Left kidney (tissue), 2 donors: ENCODE results near the gene DVL1. TPM values are rescaled to one million over a fixed set of nuclear protein-coding genes. Genes with fewer than 3 reads are reported as not detected.
"Not testable (repeated sequence)": the region's sequence is repeated elsewhere in the genome, so short reads cannot be mapped to it uniquely, and the experiment has no call there.

ENCODE experiments used
- DNase-seq: peaks from one replicate; pipeline ENCODE4 v3.0.0-alpha.2; 2013
- polyA plus RNA-seq: library from polyadenylated mRNA; unstranded; fragments of 120-200 nt; gene quantifications from one replicate; pipeline ENCODE4 v1.2.1, GENCODE V29; 2013; ENCODE audit not compliant: insufficient read length

Gene DVL1
- polyA plus RNA-seq, 1 donor: 22.0 TPM

DNA sequence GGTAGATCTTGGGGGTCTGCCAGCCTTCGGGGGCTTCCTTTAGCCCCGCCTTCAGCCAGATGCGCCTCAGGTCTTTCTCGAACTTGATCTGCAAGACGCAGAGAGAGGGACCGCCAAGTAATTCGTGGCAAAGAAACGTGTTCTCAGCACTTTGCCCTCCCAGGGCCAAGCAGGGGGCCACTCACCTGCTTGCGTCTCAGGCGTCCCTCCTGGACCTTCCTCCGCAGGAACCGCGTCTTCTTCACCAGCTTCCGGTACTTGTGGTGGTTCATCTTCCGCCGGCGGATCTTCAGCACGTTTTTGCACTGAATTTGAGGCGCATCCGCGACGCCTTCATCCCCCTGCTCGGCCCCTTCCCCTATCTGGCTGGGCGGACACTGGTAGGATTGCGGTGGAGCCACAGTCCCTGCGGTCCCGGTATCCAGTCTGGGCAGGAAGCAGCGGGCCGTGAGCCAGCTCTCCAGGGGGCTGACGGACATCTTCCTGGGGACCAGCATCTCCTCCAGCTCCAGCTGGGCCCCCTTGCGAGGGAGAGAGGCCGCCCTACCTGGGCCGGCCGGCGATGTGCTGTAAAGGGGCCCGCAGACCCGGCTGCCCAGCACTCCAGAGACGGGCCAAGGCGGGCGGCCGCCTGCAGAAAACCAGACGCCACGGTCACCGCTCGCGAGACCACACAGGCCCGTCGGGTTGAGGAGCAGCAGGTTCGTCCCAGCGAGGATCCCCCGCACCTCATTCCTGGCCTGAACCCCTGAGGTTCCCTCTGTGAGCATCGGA is 24.8 kb upstream of the DVL1 start:
- DNase-seq: no peak

DNA sequence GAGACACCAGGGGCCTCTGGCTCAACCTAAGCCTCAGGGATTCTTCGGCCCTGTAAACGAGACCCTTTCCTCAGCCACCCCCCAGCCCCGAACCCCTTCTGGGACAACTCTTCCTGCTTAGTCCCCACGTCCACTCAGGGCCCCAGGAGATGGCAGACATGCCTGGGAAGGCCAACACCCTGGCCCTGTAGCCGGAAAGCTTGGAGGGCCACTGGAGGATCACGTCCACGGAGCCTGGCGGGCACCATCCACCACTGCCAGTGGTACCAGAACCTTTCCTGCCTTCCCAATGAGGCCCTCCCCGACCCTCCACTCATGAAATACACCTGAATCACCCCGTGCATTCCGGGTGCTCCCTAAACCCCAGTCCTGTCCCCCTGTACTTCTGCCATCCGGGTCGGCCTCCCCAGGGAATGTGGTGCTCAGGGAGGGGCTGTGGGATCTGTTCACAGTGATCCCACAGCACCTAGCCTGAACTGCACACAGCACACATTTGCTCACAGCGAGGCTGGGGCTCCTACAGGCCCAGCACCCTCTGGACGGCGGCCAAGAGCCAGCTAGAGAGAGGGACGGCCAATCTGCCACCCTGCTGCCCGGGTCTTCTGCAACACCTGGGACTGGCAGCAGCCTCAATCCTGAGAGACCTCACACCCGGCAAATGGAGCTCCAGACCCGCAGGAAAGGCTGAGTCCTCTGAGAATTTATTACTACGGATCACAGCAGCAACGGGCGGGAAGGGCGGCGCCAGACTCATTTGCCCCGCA is 24.0 kb upstream of the DVL1 start:
- DNase-seq: no peak

DNA sequence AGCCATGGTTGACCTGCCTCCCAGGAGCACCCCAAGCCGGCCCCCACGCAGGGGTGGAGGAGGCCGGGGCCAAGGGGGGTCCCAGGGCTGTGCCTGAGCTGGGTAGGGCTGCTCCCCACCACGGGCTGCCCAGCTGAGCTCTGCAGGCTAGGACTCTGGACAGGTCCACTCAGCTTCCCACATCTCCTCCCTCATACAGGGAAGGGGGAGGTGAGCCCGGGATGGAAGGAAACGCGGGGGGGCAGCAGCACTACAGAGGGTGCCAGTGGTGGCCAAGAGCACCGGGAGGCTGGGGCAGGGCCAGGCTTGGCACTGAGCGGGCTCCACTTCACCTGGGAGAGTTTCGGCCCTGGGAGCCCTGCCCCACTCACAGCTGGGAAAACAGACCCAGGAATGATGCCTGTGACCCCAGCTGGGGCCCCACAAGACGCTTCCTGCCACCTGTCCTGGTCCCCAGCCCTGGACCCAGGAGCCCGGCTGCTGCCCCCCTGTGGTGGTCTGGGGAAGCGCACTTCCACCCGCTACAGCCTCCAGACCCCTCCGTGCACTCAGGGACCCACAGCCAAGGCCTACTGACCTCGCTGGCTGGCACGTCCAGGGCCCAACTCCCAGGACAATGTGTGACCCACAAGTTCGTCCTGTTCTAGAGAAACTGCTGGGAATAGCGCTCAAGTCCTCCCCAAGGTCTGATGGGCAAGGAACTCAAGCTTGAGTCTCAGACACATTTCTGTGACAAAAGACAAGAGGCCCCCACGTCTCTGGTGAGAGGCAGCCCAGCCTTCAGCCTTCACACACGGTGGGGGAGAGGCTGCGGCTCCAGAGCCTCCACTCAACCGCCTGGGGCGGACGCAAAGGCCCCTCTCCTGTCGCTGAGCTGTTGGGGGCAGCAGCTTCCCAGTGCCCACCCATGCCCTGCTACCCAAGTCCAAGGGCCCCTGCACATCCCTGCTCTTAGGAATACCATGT is 22.8 kb upstream of the DVL1 start:
- no peak for DNase-seq

DNA sequence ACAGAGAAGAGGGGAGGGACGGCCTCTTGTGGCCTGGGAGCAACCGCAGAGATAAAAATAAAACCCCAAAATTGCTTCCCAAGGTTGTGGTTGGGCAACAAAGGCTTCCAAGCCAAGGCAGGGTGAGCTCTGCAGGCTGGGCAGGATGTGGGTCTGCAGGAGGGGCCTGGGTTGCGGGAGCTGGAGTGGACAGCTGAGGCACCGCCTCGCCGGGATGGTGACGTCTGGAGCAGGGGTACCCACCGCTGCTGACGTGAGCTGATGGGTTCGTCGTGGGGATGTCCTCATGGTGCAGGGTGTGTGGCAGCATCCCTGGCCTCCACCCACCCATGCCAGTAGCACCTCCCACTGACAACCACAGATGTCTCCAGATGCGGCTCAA is 22.1 kb upstream of the DVL1 start:
- DNase-seq: no peak

DNA sequence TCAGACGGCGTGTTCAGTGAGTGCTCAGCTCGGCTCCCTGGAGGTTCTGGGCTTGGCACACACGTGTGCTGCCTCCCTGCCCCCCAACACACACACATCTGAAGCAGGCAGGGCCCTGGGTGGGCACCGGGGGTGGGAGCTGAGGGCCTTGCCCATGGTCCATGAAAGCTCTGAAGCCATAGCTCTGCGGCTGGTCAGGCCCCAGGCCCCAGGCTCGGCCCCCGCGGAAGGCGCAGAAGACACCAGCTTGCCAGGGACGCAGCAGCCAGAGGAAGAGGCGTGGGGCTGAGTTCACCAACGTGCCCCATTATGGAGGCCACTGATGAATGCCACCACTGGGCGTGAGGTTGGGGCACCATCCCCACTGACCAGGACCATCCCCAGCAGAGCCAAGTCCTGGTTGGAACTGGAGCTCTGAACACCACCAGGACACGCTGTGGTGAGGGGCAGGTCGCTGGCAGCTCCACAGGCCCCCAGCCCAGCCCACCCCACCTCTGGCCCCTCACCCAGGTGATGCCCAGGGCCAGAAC is 21.6 kb upstream of the DVL1 start:
- no peak for DNase-seq

DNA sequence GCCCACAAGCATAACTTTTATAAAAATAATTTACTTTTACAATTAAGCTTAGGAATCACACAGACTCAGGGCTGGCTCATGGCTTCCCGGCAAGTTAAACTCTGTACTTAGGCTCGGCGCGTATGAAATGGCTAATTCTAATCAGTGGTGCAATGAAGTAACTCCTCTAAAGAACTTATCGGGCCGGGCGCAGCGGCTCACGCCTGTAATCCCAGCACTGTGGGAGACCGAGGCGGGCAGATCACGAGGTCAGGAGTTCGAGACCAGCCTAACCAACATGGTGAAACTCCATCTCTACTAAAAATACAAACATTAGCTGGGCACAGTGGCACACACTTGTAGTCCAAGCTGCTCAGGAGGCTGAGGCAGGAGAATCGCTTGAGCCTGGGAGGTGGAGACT is 20.9 kb upstream of the DVL1 start:
- not testable (repeated sequence) for DNase-seq

DNA sequence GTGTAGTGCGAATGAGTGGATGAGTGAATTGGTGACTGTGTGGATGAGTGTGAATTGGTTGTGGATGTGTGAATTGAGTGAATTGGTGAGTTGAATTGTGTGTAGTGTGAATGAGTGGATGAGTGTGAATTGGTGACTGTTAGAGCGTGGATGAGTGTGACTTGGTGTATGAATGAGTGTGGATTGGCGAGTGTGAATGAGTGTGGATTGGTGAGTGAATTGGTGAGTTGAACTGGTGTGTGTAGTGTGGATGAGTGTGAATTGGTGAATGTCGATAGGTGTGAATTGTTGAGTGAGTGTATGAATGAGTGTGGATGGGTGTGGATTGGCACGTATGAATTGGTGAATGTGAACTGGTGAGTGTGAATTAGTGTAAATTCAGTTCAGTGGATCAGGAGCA is 18.1 kb upstream of the DVL1 start:
- no peak for DNase-seq

DNA sequence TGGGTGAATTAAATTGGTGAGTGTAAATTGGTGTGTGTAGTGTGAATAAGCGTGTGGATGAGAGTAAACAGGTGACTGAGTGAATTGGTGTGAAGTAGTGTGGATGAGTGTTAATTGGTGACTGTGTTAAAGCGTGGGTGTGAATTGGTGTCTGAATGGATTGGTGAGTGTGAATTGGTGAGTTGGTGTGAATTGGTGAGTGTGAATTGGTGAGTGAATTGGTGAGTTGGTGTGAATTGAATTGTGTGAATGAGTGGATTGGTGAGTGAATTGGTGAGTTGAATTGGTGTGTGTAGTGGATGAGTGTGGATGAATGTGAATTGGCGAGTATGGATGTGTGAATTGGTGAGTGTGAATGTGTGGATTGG is 17.5 kb upstream of the DVL1 start:
- no peak for DNase-seq

DNA sequence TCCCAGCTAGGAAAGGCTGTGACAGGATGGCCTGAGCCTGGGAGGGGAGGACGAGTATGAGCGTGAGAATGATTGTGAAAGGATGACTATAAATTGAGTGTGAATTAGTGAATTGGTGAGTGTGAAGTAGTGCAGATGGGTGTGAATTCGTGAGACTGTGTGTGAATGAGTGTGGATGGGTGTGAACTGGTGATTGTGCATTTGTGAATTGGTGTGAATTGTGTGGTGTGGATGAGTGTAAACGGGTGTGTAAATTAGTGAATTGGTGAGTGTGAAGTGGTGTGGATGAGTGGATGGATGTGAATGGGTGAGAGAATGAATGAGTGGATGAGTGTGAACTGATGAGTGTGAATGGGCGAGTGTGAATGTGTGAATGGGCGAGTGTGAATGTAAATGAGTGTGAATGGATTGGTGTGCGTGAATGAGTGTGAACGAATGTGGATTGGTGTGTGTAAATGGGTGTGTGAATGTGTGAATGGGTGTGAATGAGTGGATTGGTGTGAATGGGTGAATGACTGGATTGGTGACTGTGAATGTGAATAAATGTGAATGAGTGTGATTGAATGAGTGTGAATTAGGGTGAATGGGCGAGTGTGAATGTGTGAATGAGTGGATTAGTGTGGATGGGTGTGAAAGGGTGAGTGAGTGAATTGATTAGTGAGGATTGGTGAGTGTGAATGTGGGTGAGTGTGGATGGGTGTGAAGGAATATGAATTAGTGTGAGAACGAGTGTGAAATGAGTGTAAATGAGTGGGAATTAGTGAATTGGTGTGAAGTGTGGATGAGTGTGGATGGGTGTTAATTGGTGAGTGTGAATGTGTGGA is 16.9 kb upstream of the DVL1 start:
- no peak for DNase-seq

DNA sequence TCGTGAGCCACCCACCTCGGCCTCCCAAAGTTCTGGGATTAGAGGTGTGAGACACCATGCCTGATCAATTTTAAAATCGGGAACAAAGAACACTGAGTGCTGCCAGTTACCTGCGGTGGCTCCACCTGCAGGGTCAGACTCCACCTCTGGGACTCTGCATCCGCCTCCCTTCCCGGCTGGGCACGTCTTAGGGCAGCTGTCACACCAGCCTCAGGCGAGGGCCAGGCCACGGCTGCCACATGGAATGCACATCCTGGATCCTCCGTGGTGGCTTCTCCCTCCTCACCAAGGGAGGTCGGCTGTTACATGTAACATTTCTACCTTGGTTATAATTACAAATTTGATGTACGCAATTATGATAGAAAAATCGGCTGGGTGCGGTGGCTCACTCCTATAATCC is 15.0 kb upstream of the DVL1 start:
- no peak for DNase-seq

DNA sequence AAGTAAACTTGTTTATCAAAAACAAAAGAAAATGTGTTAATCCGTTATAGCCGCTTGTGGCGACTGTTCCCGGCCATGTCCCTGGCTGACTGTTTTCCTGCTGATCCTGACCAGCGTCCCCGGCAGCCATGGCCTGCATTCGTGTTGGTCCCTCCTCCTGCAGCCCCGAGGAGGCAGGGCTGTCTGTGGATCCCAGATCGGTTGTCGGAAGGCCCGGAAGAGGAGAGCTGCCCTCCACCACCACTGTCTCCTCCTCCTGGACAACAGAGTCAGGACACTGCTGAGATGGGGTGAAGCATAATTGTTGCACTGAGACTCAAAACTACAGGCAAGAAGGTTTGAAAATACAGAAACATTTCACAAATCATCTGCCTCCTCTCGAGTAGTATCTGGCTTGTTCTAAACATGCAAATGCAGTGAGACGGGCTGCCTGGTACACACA is 12.8 kb upstream of the DVL1 start:
- DNase-seq: no peak

DNA sequence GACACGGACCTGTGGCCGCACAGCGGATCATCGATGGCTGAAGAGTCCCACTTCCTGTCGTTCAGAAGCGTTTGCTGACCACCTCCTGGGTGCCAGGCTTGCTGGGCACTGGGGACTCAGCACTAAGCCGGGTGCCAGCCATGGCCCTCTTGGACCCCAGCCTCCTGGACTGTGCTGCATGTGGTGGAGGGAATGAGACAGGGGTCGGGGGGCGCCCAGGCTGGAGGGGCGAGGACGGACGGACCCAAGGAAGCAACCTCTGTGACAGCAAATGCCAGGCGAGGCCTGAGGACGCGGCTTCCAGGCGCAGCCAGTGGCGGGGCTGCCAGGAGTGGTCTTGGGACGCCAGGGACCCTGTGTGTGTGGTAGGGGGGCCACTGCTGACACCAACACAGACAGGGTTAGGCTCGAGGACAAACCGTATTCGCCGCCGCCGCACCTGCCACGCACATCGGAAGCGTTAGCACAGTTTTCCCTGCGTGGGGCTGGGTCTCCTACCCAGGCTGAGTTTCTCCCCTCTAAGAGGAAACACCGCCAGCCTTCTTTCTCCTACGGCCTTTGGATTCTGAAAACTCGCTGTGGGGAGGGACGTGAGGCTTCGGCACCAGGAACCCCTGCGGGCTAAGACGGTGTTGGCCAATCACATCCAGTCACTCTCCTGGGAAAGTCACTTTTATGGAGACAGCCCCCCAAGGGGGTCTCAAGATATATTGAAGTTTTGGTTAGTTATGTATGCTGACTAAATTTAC is 12.2 kb upstream of the DVL1 start:
- DNase-seq: no peak

DNA sequence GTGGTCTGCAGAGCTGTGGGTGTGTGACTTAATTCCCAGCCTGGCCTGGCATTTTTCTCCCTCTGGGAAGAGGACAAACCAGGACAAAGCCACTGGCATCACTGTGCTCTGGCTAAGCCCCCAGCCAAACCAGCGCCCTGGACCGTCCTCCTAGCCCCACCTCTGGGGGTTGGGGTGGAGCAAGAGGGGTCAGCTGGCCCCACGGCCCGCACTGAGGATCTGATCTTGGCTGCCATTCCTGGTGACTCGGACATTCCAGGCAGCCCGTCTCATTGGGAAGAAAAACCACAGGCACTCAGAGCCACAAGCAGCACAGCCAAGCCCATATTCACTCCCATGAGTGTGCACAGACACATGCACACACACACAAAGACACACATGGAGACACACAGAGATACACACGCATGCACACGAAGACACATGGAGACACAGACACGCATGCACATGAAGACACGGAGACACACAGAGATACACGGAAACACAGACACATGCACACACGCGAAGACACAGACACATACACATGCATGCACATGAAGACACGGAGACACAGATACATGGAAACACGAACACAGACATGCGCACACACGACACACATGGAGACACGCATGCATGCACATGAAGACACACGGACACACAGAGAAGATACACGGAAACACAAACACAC is 11.4 kb upstream of the DVL1 start:
- DNase-seq: no peak

DNA sequence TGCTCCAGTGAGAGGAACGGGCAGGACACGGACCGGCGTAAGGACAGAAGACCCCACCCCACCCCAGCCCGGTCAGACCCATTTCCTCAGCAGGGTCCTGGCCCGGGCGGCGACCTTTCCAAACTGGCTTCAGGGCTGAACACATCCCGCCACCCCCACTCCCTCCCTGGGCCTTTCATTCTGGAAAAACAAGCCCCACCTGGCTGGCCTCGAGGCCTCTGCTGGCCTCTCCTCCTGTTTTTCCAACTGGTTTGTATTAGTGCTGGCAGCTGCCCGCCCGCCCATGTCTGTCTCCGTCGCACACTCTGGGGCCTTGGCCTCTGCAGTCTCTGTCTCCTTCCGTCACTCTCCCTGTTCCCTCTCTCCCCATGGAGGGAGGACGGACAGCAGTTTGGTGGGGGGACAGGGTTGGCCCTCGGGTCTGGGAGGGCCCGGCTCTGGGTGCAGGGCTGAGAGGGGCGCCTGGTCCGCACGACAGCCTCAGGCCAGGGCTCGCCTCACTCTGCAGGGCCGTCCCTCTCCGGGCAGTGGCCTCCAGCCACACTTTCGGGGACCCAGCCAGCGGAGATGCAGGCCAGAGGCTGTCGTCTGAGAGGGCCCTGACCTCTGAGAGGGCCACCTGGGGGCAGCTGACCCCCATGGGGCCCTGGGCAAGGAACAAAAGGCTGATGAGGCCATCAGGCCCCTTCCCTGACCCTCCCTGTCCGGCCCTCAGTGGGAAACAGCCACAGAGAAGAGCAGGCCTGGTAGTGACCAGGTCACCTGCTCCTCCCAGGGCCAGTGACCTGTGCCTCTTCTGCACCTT is 10.6 kb upstream of the DVL1 start:
- no peak for DNase-seq

DNA sequence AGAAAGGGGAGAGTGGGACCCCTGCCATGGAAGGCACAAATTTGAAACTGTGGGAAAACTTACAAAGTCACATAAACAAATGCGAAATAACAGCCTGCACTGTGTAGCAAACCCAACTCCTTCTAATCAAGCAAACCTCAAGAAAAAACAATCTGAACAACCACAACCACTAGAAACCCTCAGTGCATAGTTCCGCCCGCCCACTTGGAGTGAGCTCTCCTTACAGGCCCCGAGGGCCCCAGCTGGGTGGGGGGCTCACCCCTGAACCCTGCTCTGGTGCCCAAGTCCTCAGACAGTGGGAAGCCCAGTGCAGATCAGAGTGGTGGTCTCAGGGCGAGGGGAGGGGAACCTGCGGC is 10.1 kb upstream of the DVL1 start:
- DNase-seq: no peak

DNA sequence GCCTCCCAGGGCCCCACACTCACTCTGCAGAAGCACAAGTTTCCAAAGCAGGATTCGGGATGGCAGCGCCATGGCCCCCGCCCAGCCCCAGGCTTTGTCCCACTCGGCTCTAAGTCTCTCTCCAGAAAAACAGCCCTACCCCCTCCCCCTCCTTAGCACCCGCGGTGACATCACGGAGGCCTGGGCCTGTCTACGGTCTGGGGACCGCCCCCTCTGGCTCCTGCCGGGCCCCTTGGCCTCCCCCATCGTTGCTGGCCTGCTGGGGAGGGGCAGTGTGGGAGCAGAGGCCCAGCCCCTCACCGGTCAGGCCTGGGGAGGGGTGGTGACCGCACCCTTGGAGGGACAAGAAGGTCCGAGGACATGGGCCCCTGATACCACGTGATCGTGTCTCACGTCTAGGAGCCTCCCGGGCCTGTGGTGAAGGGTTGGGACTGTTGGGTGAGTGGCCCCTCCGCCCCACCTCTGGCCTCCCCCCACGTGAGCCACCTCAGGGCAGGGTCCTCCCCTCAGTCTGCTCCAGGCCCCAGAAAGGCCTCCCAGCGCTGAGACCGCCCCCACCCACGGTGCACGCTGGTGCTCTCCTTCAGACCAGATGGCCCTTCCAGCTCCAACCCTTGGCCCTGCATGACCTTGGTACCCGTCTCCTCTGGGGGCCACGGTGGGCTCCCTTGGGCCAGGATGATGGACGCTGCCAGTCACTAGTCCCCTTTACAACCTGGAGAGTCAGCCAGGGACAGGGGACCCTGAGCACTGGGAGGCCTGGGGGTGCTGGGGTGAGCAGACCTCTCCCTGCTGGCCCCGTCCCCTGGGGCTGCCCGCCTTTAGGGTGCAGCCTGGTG is 9.4 kb upstream of the DVL1 start, which contains the start of gene MXRA8:
Gene MXRA8 (minus strand): TSS at position 123 of the 839 bp plus-strand sequence. CDS start 51 bp downstream, at position 72.
- DNase-seq: peak; percentile 69

DNA sequence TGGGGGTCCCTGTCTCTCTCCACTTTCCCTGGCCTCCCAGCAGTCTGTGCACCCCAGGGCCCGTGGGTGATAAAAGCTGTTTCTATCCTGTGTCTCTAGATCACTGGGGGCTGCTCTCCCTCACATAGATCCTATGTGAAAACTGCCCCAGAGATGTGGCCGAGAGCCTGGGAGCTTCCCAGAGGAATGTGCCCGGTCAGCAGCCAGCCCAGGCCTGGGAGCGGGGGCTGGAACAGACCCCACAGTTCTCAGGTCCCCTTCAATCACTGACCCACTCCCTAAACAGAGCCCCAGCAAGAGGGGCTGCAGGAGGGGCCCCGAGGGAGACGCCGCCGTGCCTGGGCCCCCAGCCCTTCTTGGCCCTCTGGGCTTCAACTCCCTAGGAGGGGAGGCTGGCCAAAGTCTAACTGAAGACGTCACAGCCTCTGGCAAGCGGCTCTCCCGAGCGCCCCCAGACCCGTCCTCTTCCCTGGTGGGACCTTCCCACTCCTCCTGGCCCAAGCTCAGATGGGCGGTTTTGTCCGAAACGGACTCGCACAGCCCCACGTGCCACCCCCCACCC is 8.7 kb upstream of the DVL1 start:
- no peak for DNase-seq
